ENCODE results near the gene CHAF1A. TPM values are rescaled to one million over a fixed set of nuclear protein-coding genes. Genes with fewer than 3 reads are reported as not detected.

The CHAF1A gene
- total and polyA plus RNA-seq, 2 of the 8 experiments (the other 6 are each of a cell fraction or from before 2014, with no cell fraction given) = 122 to 147 TPM

GRCh38 chr19:4441994-4442818, 39.8 kb downstream of the CHAF1A start:
- Histone ChIP-seq H2BK120ac (replicated peaks; ENCODE audit: low read depth, low read length) (no peak overlapping the region), H3K27me3 (replicated peaks in 1 of 4; ENCODE audit: control insufficient read depth in 3 of 4, extremely low read depth in 1 of 4, insufficient read depth in 3 of 4, low read length in 3 of 4) (no peaks in the 10 kb centered on the region), H2BK20ac (ENCODE audit: low read length) (no peak overlapping the region), H3K4me1 (replicated peaks in 1 of 4; ENCODE audit: control insufficient read depth in 3 of 4, insufficient read depth in 4 of 4, low read length in 3 of 4) (peaks cover 0 to 2% (median 0%) of the 10 kb centered on the region in 4 experiments; a peak in 4 of 7 replicates), H3K23me2 (ENCODE audit: low read depth, low read length) (no peaks in the 10 kb centered on the region), H3K18ac (ENCODE audit: extremely low read depth, low read length) (no peak overlapping the region), H3K23ac (ENCODE audit: insufficient read length) (no peak overlapping the region), H4K5ac (ENCODE audit: insufficient read length, low read depth, low read length) (no peak overlapping the region), H3K9ac (replicated peaks in 1 of 4; ENCODE audit: extremely low read depth in 1 of 4, low read depth in 3 of 4, low read length in 3 of 4) (peak overlapping the region in 1 of 4 experiments; percentile 32; a peak in 2 of 7 replicates), H4K20me1 (replicated peaks in 1 of 2; ENCODE audit: control insufficient read depth in 1 of 2, insufficient read depth in 2 of 2, low read length in 2 of 2) (peaks cover 13 to 41% of the 10 kb centered on the region in 2 experiments), H3K56ac (replicated peaks; ENCODE audit: insufficient read length, low read depth, low read length) (no peak overlapping the region), H3K4me2 (ENCODE audit: insufficient read depth in 1 of 2, low read depth in 2 of 2, low read length in 2 of 2) (no peak overlapping the region), H2BK12ac (ENCODE audit: low read depth, low read length) (0 out of 2 replicates have a peak overlapping the region, but pooled peaks have one; percentile 27), H3K27ac (ENCODE audit: low read depth, low read length) (peak overlapping the region; percentile 10; the same call in 1 of the 2 replicates), H3K36me3 (ENCODE audit: control insufficient read depth in 2 of 4, insufficient read depth in 4 of 4, low read length in 3 of 4) (peaks cover 24 to 52% (median 42%) of the 10 kb centered on the region in 4 experiments), H2AK5ac (ENCODE audit: low read depth, low read length) (no peak overlapping the region), H2BK5ac (ENCODE audit: low read depth, low read length) (peak overlapping the region; percentile 52; the same call in 1 of the 2 replicates), H4K8ac (ENCODE audit: extremely low read depth, insufficient read depth, low read length) (no peak overlapping the region), H3K79me1 (ENCODE audit: low read depth, low read length) (peaks cover 7% of the 10 kb centered on the region), H3K4ac (replicated peaks; ENCODE audit: insufficient read length, low read depth, low read length) (no peak overlapping the region), H3K9me3 (ENCODE audit: insufficient read depth in 2 of 2, low read depth in 1 of 2, low read length in 1 of 2) (no peaks in the 10 kb centered on the region), H2BK15ac (ENCODE audit: low read length) (no peak overlapping the region), H4K91ac (replicated peaks; ENCODE audit: insufficient read length, low read length) (no peak overlapping the region), H3K4me3 (ENCODE audit: extremely low read depth in 1 of 4, insufficient read depth in 2 of 4, low read depth in 3 of 4, low read length in 4 of 4) (no peak overlapping the region), H2AFZ (ENCODE audit: low read length) (no peak overlapping the region), H3K79me2 (ENCODE audit: control insufficient read depth in 1 of 2, insufficient read depth in 2 of 2, low read length in 2 of 2) (peaks cover 0 to 4% of the 10 kb centered on the region in 2 experiments; a peak in 1 of 4 replicates), H3K14ac (ENCODE audit: insufficient read length) (no peak overlapping the region)
- 90% methylated on average over 22 of the region's 22 CpGs; no CpG with 5 or more reads in 1 of the 2 experiments for WGBS, 2 experiments (ENCODE audit: extremely low coverage in 1 of 2, insufficient coverage in 1 of 2, insufficient read length in 1 of 2, insufficient replicate concordance in 2 of 2, low coverage in 1 of 2, low lambda C conversion rate in 2 of 2, missing lambda C conversion rate in 1 of 2)
- POLR2A ChIA-PET (ENCODE audit: partially characterized antibody) = interaction anchor here (1.0 to 58.1 kb wide), 3 partner anchors 4 to 194 kb away, joined by 3 to 1590 read pairs (median 1590); partner anchors contain the start of genes CHAF1A, SH3GL1 and UBXN6
- FAIRE-seq (no peak), DNase-seq (ENCODE audit: low read depth in 1 of 2, low spot score in 2 of 2) (no peak)
- CTCF ChIA-PET (ENCODE audit: partially characterized antibody) = interaction anchor here (1.1 to 3.6 kb wide), 3 partner anchors 11 to 175 kb away, joined by 3 to 12 read pairs (median 5); no protein-coding TSS in a partner anchor
- TF ChIP-seq CHD1 (IDR thresholded peaks at IDR 0.05; ENCODE audit: low read depth, low read length) (no peak), MAX (IDR thresholded peaks at IDR 0.05) (no peak), MAFK (IDR thresholded peaks at IDR 0.05; ENCODE audit: low read depth, low read length) (no peak), SP4 (IDR thresholded peaks at IDR 0.05; ENCODE audit: low read length) (no peak), ASH2L (IDR thresholded peaks at IDR 0.05; ENCODE audit: low read length) (no peak), BCL11A (IDR thresholded peaks at IDR 0.05; ENCODE audit: low read depth in 2 of 2, low read length in 2 of 2) (no peak), EP300 (IDR thresholded peaks at IDR 0.05; ENCODE audit: borderline replicate concordance in 1 of 2, low read depth in 2 of 2, low read length in 2 of 2) (no peak), POLR2AphosphoS5 (IDR thresholded peaks at IDR 0.05; ENCODE audit: low read depth, low read length) (peak; percentile 11), RBBP5 (IDR thresholded peaks at IDR 0.05; ENCODE audit: borderline replicate concordance, low read depth, low read length) (no peak), POLR2A (IDR thresholded peaks at IDR 0.05; ENCODE audit: control extremely low read depth in 1 of 2, low read depth in 2 of 2, low read length in 2 of 2) (peak in 1 of 2 experiments; percentile 40; a peak in 1 of 3 replicates)
